Coronary artery (tissue), 2 donors: ENCODE results near the gene SVIP.

Source experiments
- DNase-seq: peaks from one replicate; pipeline ENCODE4 v3.0.0-alpha.2; 2017; ENCODE audit warnings: low spot score
- H3K27ac ChIP-seq, 2 donors: fragments of 200-600 bp; sonication (generic); one replicate each; pipeline ENCODE4 v1.5.1; 2016 to 2019
- H3K4me3 ChIP-seq: fragments of 200-600 bp; sonication (generic); 2 replicates; pipeline ENCODE4 v1.5.1; 2016; ENCODE audit warnings: mild to moderate bottlenecking, moderate library complexity
- TF ChIP-seq, protein P1 (sequence below): fragments of 200-600 bp; sonication (generic); IDR thresholded peaks from one replicate; pipeline ENCODE4 v1.5.1; 2019; ENCODE audit warnings: antibody characterized with exemption

SVIP gene

DNA sequence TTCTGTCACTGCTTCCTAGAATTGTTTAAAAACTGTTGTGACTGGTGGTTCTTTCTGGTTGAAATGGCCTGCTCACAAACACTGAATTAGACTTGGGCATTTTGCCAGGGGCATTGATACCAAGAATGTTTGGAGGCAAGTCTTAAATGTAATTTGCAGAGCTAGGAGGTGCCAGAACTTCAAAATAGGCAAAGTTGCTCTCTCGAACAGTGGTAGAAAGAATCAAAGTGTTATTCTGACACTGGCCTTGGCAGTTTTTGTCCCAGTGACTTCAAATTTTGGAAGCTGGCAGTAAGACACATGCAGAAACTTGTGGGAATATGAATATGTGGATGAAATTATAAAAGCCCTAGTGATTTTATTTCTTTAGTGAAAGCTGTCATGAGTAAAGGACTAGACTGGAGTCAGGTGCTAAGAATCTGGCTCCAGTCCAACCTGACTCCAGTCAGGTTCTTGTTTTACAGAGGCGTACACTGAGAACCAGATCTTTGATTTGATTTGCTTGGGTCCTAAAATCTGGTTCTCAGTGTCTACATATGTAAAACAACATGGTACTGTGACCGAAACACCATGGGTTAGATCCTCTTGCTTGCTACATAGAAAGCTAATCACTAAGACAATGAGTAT is 20.9 kb downstream of the SVIP start:
- DNase-seq: no peak
- Histone ChIP-seq H3K27ac (no peak overlapping the region), H3K4me3 (no peak overlapping the region)
- TF ChIP-seq, protein P1, sequence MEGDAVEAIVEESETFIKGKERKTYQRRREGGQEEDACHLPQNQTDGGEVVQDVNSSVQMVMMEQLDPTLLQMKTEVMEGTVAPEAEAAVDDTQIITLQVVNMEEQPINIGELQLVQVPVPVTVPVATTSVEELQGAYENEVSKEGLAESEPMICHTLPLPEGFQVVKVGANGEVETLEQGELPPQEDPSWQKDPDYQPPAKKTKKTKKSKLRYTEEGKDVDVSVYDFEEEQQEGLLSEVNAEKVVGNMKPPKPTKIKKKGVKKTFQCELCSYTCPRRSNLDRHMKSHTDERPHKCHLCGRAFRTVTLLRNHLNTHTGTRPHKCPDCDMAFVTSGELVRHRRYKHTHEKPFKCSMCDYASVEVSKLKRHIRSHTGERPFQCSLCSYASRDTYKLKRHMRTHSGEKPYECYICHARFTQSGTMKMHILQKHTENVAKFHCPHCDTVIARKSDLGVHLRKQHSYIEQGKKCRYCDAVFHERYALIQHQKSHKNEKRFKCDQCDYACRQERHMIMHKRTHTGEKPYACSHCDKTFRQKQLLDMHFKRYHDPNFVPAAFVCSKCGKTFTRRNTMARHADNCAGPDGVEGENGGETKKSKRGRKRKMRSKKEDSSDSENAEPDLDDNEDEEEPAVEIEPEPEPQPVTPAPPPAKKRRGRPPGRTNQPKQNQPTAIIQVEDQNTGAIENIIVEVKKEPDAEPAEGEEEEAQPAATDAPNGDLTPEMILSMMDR: no peak

DNA sequence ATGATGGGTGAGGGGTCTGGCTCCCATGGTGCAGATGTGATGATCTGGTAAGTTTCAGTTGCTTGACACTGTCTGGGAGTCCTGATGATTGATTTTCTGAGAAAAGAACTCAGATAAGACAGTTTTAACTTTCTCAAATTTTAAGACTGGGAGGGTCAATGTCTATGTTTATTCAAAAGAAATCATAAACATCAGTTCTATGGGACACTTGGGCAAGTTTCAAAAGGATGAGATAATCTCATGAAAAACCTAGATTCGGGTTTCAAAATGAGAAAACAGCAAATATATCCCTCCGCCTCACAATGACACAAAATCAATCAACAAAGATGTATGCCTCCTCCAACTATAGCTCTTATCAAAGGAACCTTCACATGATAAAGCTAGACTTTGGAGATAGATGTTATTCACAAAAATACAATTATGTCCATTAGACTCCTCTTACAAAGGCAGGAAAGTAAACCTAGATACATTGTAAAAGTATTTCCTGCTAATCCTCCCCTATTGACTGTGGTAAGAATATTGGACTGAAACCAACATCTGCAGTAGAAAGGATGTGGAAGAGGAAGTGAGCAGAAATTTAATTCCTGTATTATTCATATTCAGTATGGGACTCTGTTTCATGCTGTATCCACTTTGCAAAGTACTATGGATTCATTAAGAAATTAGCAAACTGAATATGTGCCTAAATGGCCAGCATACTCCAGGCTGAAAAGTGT is 21.6 kb downstream of the SVIP start:
- Histone ChIP-seq H3K27ac (no peak overlapping the region), H3K4me3 (no peak overlapping the region)
- DNase-seq: no peak
- TF ChIP-seq, protein P1: no peak

DNA sequence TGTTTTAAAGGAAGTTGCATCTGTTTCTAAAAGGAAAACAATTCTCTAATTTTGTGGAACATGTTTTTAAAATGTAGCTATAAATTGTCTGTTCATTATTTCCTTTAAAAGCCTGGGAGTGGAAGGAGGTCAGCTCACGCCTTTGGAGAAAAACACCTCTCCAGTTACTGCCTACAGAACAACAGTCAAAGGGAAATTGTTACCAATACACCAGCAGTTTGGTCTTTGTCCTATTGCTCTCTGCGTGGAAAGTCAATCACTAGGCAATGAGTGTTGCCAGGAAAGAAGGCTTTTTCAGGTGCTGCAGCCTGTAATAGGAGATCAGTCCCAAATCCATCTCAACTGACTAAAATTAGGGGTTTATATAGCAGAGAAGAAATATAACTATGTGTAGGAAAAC is 22.2 kb downstream of the SVIP start:
- no peak overlapping the region for H3K27ac ChIP-seq
- TF ChIP-seq, protein P1: no peak
- H3K4me3 ChIP-seq: no peak overlapping the region
- DNase-seq: no peak

DNA sequence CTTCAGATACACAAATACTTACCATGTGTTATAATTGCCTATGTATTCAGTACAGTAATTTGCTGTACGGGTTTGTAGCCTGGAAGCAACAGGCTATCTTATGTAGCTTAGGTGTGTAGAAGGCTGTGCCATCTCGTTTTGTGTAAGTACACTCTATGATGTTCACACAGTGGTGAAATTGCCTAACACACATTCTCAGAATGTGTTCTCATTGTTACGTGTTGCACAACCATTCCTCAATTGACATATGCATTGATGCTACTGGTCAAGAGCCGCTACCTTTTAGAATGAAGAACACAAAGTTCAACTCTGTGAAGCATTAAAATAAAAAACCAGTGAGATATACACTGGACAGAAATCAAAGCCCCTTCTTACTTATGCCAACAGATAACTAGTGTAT is 26.7 kb downstream of the SVIP start:
- TF ChIP-seq, protein P1: no peak
- Histone ChIP-seq H3K4me3 (no peak overlapping the region), H3K27ac (no peak overlapping the region)
- DNase-seq: no peak

DNA sequence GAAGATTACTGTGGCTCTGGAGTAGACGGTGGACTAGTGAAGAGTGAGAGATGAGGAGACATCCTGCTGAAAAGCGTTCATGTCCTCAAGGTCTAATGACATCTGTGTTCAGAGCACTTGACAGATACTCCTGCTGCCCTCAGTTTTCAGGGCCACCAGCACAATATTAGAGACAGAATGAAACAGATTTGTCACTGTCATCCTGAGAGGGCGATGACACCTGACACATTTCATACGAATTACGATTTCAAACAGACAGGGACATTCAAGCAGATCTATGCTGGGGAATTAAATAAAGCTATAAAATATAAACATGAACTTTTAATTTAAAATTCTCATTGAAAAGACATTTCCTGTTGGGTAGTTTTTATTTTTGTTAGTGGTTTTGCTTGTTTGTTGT is 29.1 kb downstream of the SVIP start:
- Histone ChIP-seq H3K27ac (no peak overlapping the region), H3K4me3 (no peak overlapping the region)
- DNase-seq: no peak
- TF ChIP-seq, protein P1: no peak

DNA sequence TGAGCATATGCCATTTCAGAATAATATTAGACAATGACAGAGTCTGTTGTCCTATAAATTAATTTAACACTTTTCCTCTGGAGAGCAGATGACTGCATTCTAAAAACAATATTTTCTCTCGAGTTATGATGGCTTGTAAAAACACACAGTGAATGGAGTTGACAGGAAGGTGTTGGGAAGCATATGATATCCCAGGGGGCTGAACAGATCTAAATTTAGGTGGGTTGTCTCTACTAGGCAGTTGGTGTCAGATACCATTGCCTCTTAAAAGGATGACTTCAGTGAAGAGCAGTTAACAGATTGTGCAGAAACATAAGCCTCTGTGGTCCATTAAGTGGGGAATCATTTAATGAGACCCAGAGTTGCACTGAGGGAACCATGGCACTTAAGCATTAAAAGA is 30.7 kb downstream of the SVIP start:
- no peak overlapping the region for H3K27ac ChIP-seq
- no peak for DNase-seq
- TF ChIP-seq, protein P1: no peak
- H3K4me3 ChIP-seq: no peak overlapping the region

DNA sequence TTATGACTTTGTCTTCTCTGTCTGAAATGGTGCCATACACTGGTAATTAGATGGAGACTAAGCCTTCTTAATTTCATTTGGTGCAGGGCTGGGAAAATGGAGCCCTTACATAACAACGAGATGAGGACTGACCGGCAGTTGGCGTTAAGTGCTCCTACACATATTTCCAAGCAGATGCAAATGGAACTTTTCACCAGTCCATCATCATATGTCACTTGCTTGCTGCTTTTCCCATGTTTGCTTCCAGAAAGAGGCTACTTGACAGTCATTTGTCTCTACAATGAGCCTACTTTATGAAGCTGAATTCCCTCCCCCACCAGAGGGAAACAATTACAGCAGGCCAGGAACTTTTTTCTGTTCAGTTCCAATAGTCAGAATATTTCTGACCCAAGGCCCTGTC is 32.6 kb downstream of the SVIP start:
- DNase-seq: no peak
- TF ChIP-seq, protein P1: no peak
- no peak overlapping the region for H3K4me3 ChIP-seq
- no peak overlapping the region for H3K27ac ChIP-seq
